Neural crest cell (in vitro differentiated cells): ENCODE data around the gene DPEP2NB. TPM values are rescaled to one million over a fixed set of nuclear protein-coding genes. Genes with fewer than 3 reads are reported as not detected.

Experiments used
- DNase-seq: peaks from one replicate; pipeline ENCODE4 v3.0.0; 2021; ENCODE audit warnings: low read depth, mixed read lengths, low spot score
- H3K27ac Mint-ChIP-seq: one replicate; pipeline ENCODE4 v1.8.0; 2021; ENCODE audit warnings: mild to moderate bottlenecking, mixed read lengths; ENCODE audit not compliant: unreplicated experiment
- H3K27me3 Mint-ChIP-seq: 2 replicates; pipeline ENCODE4 v1.8.0; 2021; ENCODE audit warnings: low read depth, mild to moderate bottlenecking, mixed read lengths
- H3K36me3 Mint-ChIP-seq: 2 replicates; pipeline ENCODE4 v1.8.0; 2021; ENCODE audit warnings: low read depth, mild to moderate bottlenecking, mixed read lengths
- H3K4me1 Mint-ChIP-seq: 2 replicates; pipeline ENCODE4 v1.8.0; 2021; ENCODE audit warnings: mixed read lengths
- H3K4me3 Mint-ChIP-seq: one replicate; pipeline ENCODE4 v1.8.0; 2021; ENCODE audit warnings: mild to moderate bottlenecking, mixed read lengths
- H3K9me3 Mint-ChIP-seq: 2 replicates; pipeline ENCODE4 v1.8.0; 2021; ENCODE audit warnings: mixed read lengths
- total RNA-seq: library from RNA; stranded (reverse); gene quantifications from 2 replicates; pipeline ENCODE4 v1.2.1, GENCODE V29; 2021
- TF ChIP-seq, protein P1 (sequence below): fragments of 200-600 bp; sonication (generic); conservative IDR thresholded peaks from 2 replicates; pipeline ENCODE4 v1.5.0; 2021; ENCODE audit warnings: antibody characterized with exemption, mild to moderate bottlenecking

The DPEP2NB gene
- total RNA-seq, 1 donor from 2014 or later, result not detected

DNA sequence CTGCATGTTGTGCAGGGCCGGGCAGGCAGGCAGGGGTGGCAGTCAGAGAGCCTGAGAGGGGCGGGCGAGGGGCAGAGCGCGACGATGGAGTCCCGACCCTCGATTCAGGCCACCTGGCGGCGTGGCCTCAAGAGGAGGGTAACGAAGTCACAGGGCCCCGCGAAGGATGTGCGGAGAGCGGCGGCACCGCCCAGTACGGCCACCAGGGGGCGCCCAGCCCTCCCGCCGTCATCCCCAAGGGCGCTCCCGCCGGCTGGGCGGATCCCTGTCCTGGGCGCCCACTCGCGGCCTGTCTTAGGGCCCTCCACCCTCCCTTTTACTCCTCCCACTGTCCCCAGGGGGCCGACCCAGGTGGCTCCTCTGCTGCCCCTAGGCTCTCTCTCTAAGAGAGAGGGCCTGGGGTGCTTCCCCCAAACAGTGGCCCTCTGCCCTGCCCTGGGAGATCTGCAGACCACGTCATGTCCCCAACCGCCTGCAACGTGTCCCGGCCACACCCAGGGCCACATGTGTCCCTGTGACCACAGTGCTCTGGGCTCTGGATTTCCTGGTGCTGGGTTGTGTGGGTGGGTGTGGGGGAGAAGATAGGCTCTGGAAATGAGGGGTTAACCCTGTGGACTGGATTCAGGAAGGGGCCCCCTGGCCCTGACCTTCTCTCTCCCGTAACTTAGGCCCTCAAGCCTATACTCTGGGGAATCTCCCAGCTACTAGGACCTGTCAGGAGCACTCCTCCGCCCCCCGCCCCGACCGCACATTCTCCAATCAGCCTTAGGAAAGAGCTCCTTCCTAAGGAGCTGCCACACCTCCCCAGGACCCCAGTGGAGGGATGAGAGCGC is 22.3 kb downstream of the DPEP2NB start:
- no peaks in the 10 kb centered on the region for H3K9me3 Mint-ChIP-seq
- no peak overlapping the region for H3K4me3 Mint-ChIP-seq
- H3K36me3 Mint-ChIP-seq, result no peaks in the 10 kb centered on the region
- H3K4me1 Mint-ChIP-seq, result no peaks in the 10 kb centered on the region
- TF ChIP-seq, protein P1, sequence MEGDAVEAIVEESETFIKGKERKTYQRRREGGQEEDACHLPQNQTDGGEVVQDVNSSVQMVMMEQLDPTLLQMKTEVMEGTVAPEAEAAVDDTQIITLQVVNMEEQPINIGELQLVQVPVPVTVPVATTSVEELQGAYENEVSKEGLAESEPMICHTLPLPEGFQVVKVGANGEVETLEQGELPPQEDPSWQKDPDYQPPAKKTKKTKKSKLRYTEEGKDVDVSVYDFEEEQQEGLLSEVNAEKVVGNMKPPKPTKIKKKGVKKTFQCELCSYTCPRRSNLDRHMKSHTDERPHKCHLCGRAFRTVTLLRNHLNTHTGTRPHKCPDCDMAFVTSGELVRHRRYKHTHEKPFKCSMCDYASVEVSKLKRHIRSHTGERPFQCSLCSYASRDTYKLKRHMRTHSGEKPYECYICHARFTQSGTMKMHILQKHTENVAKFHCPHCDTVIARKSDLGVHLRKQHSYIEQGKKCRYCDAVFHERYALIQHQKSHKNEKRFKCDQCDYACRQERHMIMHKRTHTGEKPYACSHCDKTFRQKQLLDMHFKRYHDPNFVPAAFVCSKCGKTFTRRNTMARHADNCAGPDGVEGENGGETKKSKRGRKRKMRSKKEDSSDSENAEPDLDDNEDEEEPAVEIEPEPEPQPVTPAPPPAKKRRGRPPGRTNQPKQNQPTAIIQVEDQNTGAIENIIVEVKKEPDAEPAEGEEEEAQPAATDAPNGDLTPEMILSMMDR, result peak; percentile 100
- H3K27ac Mint-ChIP-seq, result no peak overlapping the region
- DNase-seq, result peak; percentile 77
- no peaks in the 10 kb centered on the region for H3K27me3 Mint-ChIP-seq

DNA sequence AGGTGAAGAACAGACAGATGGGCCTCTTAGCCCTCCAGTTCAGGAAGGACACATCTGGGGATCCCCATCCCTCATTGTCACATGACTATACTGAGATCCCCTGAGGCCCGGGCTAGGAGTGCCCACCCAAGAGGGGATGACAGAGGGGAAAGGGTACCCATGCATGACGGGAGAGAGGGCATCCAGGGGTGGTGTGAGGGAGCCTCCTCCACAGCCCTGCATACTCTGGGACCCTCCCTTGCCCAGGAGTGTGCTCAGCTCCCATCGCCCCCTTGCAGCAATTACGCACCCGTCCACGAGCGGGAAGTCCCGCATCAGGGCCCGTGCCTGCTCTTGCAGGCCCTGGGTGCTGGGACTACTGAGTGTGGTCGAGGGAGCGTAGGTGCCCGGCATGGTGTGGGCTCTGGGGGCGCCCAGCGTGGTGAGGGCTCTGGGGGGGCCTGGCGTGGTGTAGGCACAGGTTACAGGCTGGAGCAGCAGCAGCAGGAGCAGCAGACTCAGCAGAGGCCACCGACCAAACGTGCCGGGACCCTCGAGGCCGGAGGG is 23.0 kb downstream of the DPEP2NB start:
- Mint-ChIP-seq H3K4me3 (no peak overlapping the region), H3K27ac (no peak overlapping the region), H3K27me3 (no peaks in the 10 kb centered on the region), H3K4me1 (no peaks in the 10 kb centered on the region), H3K36me3 (no peaks in the 10 kb centered on the region), H3K9me3 (no peaks in the 10 kb centered on the region)
- no peak for DNase-seq
- TF ChIP-seq, protein P1, result no peak

DNA sequence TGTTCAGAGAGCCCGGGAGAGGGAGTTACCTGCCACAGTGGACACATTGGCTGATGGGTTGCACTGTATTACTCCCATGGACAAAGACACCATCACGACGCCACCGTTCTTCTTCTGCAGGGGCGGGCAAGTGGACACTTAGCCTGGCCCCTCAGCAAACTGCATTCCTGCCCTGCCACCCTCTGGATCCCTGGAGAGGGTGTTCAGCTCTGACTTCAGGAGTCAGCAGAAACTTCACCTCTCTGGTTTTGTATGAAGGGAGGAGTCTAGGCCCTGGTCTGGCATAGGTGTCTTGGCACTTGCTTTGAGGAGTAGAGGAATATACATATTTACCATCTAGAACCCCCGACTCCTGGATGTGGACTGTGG is 25.7 kb downstream of the DPEP2NB start:
- no peaks in the 10 kb centered on the region for H3K9me3 Mint-ChIP-seq
- H3K4me3 Mint-ChIP-seq, result no peak overlapping the region
- no peaks in the 10 kb centered on the region for H3K36me3 Mint-ChIP-seq
- peaks cover 2% of the 10 kb centered on the region for H3K4me1 Mint-ChIP-seq
- H3K27me3 Mint-ChIP-seq, result no peaks in the 10 kb centered on the region
- TF ChIP-seq, protein P1, result no peak
- no peak for DNase-seq
- no peak overlapping the region for H3K27ac Mint-ChIP-seq

DNA sequence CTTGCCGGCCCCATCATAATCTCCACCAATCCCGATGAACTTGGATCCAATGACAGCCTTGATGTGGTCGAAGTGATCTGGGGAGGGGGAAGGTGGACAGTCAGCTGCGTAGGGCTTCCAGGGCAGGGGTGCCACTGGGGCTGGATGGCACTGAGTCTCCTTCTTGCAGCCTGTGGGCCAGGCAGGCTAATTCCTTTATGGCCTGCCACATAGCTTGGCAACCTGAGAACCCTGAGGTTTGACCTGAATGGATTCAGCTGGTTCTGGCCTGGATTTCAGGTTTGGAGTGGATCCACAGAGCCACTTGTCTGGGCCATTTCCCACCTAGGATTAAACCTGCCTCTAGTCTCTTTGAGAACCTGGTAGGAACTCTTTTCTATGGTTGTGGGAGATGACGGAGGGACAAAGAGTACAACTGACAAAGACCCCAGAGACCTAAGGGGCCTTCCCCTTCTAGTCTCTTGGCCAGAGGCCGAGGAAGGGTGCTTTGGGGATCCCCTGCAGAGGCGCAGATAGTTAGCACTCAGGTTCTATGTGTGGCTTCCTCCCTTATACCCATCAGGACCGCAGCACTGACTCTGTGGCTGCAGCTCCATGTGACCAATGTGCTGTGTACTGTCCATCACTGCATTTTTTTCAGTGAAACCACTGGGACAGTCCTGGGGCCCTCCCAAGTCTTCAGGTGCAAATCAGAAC is 26.2 kb downstream of the DPEP2NB start:
- H3K4me1 Mint-ChIP-seq, result peaks cover 5% of the 10 kb centered on the region
- H3K36me3 Mint-ChIP-seq, result no peaks in the 10 kb centered on the region
- no peak overlapping the region for H3K4me3 Mint-ChIP-seq
- H3K27ac Mint-ChIP-seq, result no peak overlapping the region
- no peaks in the 10 kb centered on the region for H3K9me3 Mint-ChIP-seq
- DNase-seq, result no peak
- TF ChIP-seq, protein P1, result no peak
- no peaks in the 10 kb centered on the region for H3K27me3 Mint-ChIP-seq

DNA sequence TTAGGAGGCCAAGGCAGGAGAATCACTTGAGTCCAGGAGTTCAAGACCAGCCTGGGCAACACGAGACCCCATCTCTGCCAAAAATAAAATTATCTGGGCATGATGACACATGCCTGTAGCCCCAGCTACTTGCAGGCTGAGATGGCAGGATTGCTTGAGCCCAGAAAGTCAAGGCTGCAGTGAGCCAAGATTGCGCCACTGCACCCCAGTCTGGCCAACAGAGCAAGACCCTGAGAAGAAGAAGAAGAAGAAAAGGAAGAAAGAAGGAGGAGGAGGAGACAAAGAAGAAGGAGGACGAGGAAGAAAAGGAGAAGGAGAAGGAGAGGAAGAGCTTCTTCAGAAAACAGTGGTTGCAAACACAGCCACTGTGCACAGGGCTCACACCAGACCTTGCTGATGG is 27.0 kb downstream of the DPEP2NB start:
- Mint-ChIP-seq H3K9me3 (no peaks in the 10 kb centered on the region), H3K27me3 (no peaks in the 10 kb centered on the region), H3K36me3 (no peaks in the 10 kb centered on the region), H3K4me1 (peaks cover 5% of the 10 kb centered on the region), H3K4me3 (no peak overlapping the region), H3K27ac (no peak overlapping the region)
- TF ChIP-seq, protein P1, result no peak
- no peak for DNase-seq
